ENCODE results near the gene AHI1. TPM values are rescaled to one million over a fixed set of nuclear protein-coding genes. Genes with fewer than 3 reads are reported as not detected.

Gene AHI1
- total RNA-seq, 4 donors from 2014 or later, result 9.2 to 16.5 (median 11.7) TPM

GRCh38 chr6:135306166-135306565 is 191.4 kb downstream of the AHI1 start:
- no peak for TF ChIP-seq CTCF (IDR thresholded peaks at IDR 0.05)
- TF ChIP-seq POLR2A (IDR thresholded peaks at IDR 0.05), result no peak
- no peak for DNase-seq (ENCODE audit: low spot score in 2 of 2)
- no peak overlapping the region for H3K4me3 ChIP-seq (ENCODE audit: low read depth, poor library complexity, severe bottlenecking)
- intact Hi-C loops (cut with DNase I; ENCODE audit: low total_unique reads), result no loop called here
- 88 to 93% methylated on average over 2 of the region's 2 CpGs for WGBS, 2 donors

GRCh38 chr6:135305684-135306083 is 191.9 kb downstream of the AHI1 start:
- H3K4me3 ChIP-seq (ENCODE audit: low read depth, poor library complexity, severe bottlenecking), result no peak overlapping the region
- 92 to 97% methylated on average over 1 of the region's 1 CpG for WGBS, 2 donors
- no peak for DNase-seq (ENCODE audit: low spot score in 2 of 2)
- TF ChIP-seq CTCF (IDR thresholded peaks at IDR 0.05) (no peak), POLR2A (IDR thresholded peaks at IDR 0.05) (no peak)
- intact Hi-C loops (cut with DNase I; ENCODE audit: low total_unique reads), result no loop called here

- TF ChIP-seq POLR2A (IDR thresholded peaks at IDR 0.05) (no peak), CTCF (IDR thresholded peaks at IDR 0.05) (no peak)
- 94% methylated on average over 4 of the region's 4 CpGs for WGBS, 2 donors
- DNase-seq (ENCODE audit: low spot score in 2 of 2), result no peak
- H3K4me3 ChIP-seq (ENCODE audit: low read depth, poor library complexity, severe bottlenecking), result no peak overlapping the region
- intact Hi-C loops (cut with DNase I; ENCODE audit: low total_unique reads), result no loop called here
Measured at GRCh38 chr6:135304883-135305282, 192.7 kb downstream of the AHI1 start.

GRCh38 chr6:135301304-135301703 is 196.2 kb downstream of the AHI1 start:
- no peak overlapping the region for H3K4me3 ChIP-seq (ENCODE audit: low read depth, poor library complexity, severe bottlenecking)
- DNase-seq (ENCODE audit: low spot score in 2 of 2), result no peak
- intact Hi-C loops (cut with DNase I; ENCODE audit: low total_unique reads), result no loop called here
- TF ChIP-seq CTCF (IDR thresholded peaks at IDR 0.05), result no peak
- TF ChIP-seq POLR2A (IDR thresholded peaks at IDR 0.05), result no peak

GRCh38 chr6:135300576-135300975 is 197.0 kb downstream of the AHI1 start:
- TF ChIP-seq CTCF (IDR thresholded peaks at IDR 0.05) (no peak), POLR2A (IDR thresholded peaks at IDR 0.05) (no peak)
- intact Hi-C loops (cut with DNase I; ENCODE audit: low total_unique reads), result no loop called here
- DNase-seq (ENCODE audit: low spot score in 2 of 2), result no peak
- H3K4me3 ChIP-seq (ENCODE audit: low read depth, poor library complexity, severe bottlenecking), result no peak overlapping the region

- 72 to 86% methylated on average over 2 of the region's 2 CpGs for WGBS, 2 donors
- DNase-seq (ENCODE audit: low spot score in 2 of 2), result no peak
- intact Hi-C loops (cut with DNase I; ENCODE audit: low total_unique reads), result no loop called here
- TF ChIP-seq POLR2A (IDR thresholded peaks at IDR 0.05), result no peak
- TF ChIP-seq CTCF (IDR thresholded peaks at IDR 0.05), result no peak
- H3K4me3 ChIP-seq (ENCODE audit: low read depth, poor library complexity, severe bottlenecking), result no peak overlapping the region
Measured at GRCh38 chr6:135299256-135299655, 198.3 kb downstream of the AHI1 start.
